GM12873 (cell line): Measurements from ENCODE around the gene GRK6.

ENCODE experiments used
- CTCF ChIP-seq: IDR thresholded peaks from 2 replicates; pipeline ENCODE4 v1.5.1; 2012; ENCODE audit warnings: low read depth, mild to moderate bottlenecking, moderate library complexity, low read length, control low read depth; ENCODE audit not compliant: insufficient read depth; ENCODE audit errors: missing control alignments

GRK6 gene

GRCh38 chr5:177384134-177384533, 42.3 kb upstream of the GRK6 start, which contains the start of gene SLC34A1:
Gene SLC34A1 (plus strand): TSS chr5:177384434. CDS start chr5:177385742, 1,308 bp downstream.
- TF ChIP-seq CTCF, result no peak

- TF ChIP-seq CTCF, result no peak
Measured at GRCh38 chr5:177385720-177386119, 40.8 kb upstream of the GRK6 start.

- TF ChIP-seq CTCF, result no peak
Measured at GRCh38 chr5:177386542-177386941, 39.9 kb upstream of the GRK6 start.

GRCh38 chr5:177387405-177387804, 39.1 kb upstream of the GRK6 start:
- TF ChIP-seq CTCF, result no peak

GRCh38 chr5:177388521-177389052, 37.9 kb upstream of the GRK6 start:
- no peak for TF ChIP-seq CTCF

GRCh38 chr5:177389241-177390169, 37.0 kb upstream of the GRK6 start:
- no peak for TF ChIP-seq CTCF
